ENCODE results near the gene CSTB. TPM values are rescaled to one million over a fixed set of nuclear protein-coding genes. Genes with fewer than 3 reads are reported as not detected.

The CSTB gene
- total RNA-seq, 1 experiment from 2014 or later = 36.1 TPM

- TF ChIP-seq, protein P1, sequence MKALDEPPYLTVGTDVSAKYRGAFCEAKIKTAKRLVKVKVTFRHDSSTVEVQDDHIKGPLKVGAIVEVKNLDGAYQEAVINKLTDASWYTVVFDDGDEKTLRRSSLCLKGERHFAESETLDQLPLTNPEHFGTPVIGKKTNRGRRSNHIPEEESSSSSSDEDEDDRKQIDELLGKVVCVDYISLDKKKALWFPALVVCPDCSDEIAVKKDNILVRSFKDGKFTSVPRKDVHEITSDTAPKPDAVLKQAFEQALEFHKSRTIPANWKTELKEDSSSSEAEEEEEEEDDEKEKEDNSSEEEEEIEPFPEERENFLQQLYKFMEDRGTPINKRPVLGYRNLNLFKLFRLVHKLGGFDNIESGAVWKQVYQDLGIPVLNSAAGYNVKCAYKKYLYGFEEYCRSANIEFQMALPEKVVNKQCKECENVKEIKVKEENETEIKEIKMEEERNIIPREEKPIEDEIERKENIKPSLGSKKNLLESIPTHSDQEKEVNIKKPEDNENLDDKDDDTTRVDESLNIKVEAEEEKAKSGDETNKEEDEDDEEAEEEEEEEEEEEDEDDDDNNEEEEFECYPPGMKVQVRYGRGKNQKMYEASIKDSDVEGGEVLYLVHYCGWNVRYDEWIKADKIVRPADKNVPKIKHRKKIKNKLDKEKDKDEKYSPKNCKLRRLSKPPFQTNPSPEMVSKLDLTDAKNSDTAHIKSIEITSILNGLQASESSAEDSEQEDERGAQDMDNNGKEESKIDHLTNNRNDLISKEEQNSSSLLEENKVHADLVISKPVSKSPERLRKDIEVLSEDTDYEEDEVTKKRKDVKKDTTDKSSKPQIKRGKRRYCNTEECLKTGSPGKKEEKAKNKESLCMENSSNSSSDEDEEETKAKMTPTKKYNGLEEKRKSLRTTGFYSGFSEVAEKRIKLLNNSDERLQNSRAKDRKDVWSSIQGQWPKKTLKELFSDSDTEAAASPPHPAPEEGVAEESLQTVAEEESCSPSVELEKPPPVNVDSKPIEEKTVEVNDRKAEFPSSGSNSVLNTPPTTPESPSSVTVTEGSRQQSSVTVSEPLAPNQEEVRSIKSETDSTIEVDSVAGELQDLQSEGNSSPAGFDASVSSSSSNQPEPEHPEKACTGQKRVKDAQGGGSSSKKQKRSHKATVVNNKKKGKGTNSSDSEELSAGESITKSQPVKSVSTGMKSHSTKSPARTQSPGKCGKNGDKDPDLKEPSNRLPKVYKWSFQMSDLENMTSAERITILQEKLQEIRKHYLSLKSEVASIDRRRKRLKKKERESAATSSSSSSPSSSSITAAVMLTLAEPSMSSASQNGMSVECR (CRISPR knock-in tag; IDR thresholded peaks at IDR 0.05; ENCODE audit: borderline replicate concordance) = no peak
- TF ChIP-seq ESRRA (CRISPR knock-in tag; IDR thresholded peaks at IDR 0.05; ENCODE audit: borderline replicate concordance) (no peak), ZNF138 (CRISPR knock-in tag; conservative IDR thresholded peaks at IDR 0.05) (no peak)
Measured at GRCh38 chr21:43812957-43813655, 37.0 kb upstream of the CSTB start (continued).

DNA sequence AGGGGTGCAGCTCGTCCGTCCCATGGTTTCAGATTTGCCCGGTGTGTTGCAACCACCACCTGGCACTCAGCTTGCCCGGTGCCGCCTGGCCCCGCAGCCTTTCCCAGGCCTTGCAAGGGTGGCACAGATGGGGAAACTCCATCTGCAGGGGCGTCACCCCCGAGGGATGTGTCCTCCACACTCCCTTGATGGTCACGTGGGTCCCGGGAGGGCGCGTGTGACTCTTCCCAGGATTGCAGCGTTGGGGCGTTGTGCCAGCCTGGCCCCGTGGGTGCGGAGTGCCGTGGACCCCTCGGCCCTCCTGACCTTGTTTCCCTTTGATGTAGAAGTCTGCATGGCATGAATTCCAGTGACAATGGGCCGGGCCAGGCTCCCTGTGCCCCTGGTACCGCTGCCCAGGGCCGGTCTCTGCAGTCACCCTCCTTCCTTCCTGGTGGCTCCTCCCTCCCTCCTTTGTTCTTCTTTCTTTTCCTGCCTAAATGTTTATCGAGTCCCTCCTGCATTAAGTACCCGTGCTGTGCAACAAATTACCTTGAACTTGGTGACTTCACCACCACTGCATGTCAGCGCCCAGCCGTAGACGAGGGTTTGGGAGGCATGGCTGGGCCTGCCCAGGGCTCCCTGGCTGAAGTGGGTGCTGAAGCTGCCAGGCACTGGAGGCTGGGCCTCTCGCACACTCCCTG is 36.2 kb upstream of the CSTB start:
- Mint-ChIP-seq H3K36me3 (no peaks in the 10 kb centered on the region), H3K4me1 (peaks cover 22% of the 10 kb centered on the region), H3K4me3 (no peak overlapping the region), H3K9me3 (no peaks in the 10 kb centered on the region), H3K27ac (no peak overlapping the region), H3K27me3 (ENCODE audit: low read depth) (no peaks in the 10 kb centered on the region)
- CTCF ChIA-PET = interaction anchor here (1.0 to 2.4 kb wide), 5 partner anchors 14 to 163 kb away, joined by 6 to 12 read pairs (median 8); no protein-coding TSS in a partner anchor
- TF ChIP-seq RELA (CRISPR knock-in tag; IDR thresholded peaks at IDR 0.05; ENCODE audit: borderline replicate concordance) = no peak
- TF ChIP-seq ELF4 (CRISPR knock-in tag; IDR thresholded peaks at IDR 0.05; ENCODE audit: low read depth) = no peak
- no peak for TF ChIP-seq ZNF532 (CRISPR knock-in tag; IDR thresholded peaks at IDR 0.05; ENCODE audit: borderline replicate concordance)
- no peak for TF ChIP-seq ZBTB21 (CRISPR knock-in tag; IDR thresholded peaks at IDR 0.05; ENCODE audit: borderline replicate concordance)
- TF ChIP-seq TEAD4 (CRISPR knock-in tag; IDR thresholded peaks at IDR 0.05) = no peak
- no peak for ATAC-seq
- DNase-seq (ENCODE audit: low spot score) = no peak
- POLR2A ChIA-PET = no interaction called here

GRCh38 chr21:43811262-43812105 is 35.4 kb upstream of the CSTB start:
- no peak for ATAC-seq
- TF ChIP-seq TEAD1 (CRISPR knock-in tag; IDR thresholded peaks at IDR 0.05) (no peak), STAT6 (CRISPR knock-in tag; conservative IDR thresholded peaks at IDR 0.05; ENCODE audit: low read depth) (no peak)
- TF ChIP-seq, protein P2, sequence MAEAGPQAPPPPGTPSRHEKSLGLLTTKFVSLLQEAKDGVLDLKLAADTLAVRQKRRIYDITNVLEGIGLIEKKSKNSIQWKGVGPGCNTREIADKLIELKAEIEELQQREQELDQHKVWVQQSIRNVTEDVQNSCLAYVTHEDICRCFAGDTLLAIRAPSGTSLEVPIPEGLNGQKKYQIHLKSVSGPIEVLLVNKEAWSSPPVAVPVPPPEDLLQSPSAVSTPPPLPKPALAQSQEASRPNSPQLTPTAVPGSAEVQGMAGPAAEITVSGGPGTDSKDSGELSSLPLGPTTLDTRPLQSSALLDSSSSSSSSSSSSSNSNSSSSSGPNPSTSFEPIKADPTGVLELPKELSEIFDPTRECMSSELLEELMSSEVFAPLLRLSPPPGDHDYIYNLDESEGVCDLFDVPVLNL (CRISPR knock-in tag; IDR thresholded peaks at IDR 0.05; ENCODE audit: borderline replicate concordance, low read depth) = no peak

More at GRCh38 chr21:43811262-43812105, 35.4 kb upstream of the CSTB start:
- Mint-ChIP-seq H3K36me3 (no peaks in the 10 kb centered on the region), H3K27me3 (ENCODE audit: low read depth) (no peaks in the 10 kb centered on the region), H3K4me1 (peaks cover 22% of the 10 kb centered on the region), H3K9me3 (no peaks in the 10 kb centered on the region), H3K27ac (no peak overlapping the region), H3K4me3 (no peak overlapping the region)
- ChIA-PET POLR2A (no interaction called here), CTCF (interaction anchor here (0.8 to 2.2 kb wide), 8 partner anchors 11 to 164 kb away, joined by 3 to 10 read pairs (median 7); no protein-coding TSS in a partner anchor)
- no peak for DNase-seq (ENCODE audit: low spot score)

Measured in WTC11 (cell line).